Kasumi-1 (cell line): ENCODE results near the gene EYA4.

Experiments
- DNase-seq, 2 experiments: peaks; one replicate each; lab custom pipeline; 2025; lab: John Stamatoyannopoulos, UW

EYA4 gene

GRCh38 chr6:133289733-133290306, 48.7 kb downstream of the EYA4 start:
- DNase-seq: no peak

GRCh38 chr6:133290930-133291329, 49.8 kb downstream of the EYA4 start:
- no peak for DNase-seq

- DNase-seq: no peak
Measured at GRCh38 chr6:133291671-133292070, 50.5 kb downstream of the EYA4 start.

GRCh38 chr6:133297657-133298056, 56.5 kb downstream of the EYA4 start:
- DNase-seq: no peak

- DNase-seq: no peak
Measured at GRCh38 chr6:133298335-133298734, 57.2 kb downstream of the EYA4 start.

GRCh38 chr6:133298801-133299200, 57.6 kb downstream of the EYA4 start:
- DNase-seq: no peak

- DNase-seq: no peak
Measured at GRCh38 chr6:133300896-133301295, 59.7 kb downstream of the EYA4 start.

- no peak for DNase-seq
Measured at GRCh38 chr6:133301835-133302234, 60.7 kb downstream of the EYA4 start.

- no peak for DNase-seq
Measured at GRCh38 chr6:133306931-133307330, 65.8 kb downstream of the EYA4 start.

GRCh38 chr6:133309579-133309978, 68.4 kb downstream of the EYA4 start:
- no peak for DNase-seq

GRCh38 chr6:133312006-133312405, 70.8 kb downstream of the EYA4 start:
- no peak for DNase-seq

- no peak for DNase-seq
Measured at GRCh38 chr6:133313068-133313467, 71.9 kb downstream of the EYA4 start.

- DNase-seq: peak in 1 of 2 experiments; percentile 3
Measured at GRCh38 chr6:133314947-133315346, 73.8 kb downstream of the EYA4 start.

GRCh38 chr6:133315811-133316210, 74.7 kb downstream of the EYA4 start:
- DNase-seq: peak; percentile 1 to 17

- no peak for DNase-seq
Measured at GRCh38 chr6:133317704-133318103, 76.5 kb downstream of the EYA4 start.

GRCh38 chr6:133326584-133326983, 85.4 kb downstream of the EYA4 start:
- DNase-seq: no peak

GRCh38 chr6:133333852-133334251, 92.7 kb downstream of the EYA4 start:
- no peak for DNase-seq

- no peak for DNase-seq
Measured at GRCh38 chr6:133337308-133337707, 96.2 kb downstream of the EYA4 start.

GRCh38 chr6:133339543-133340384, 98.6 kb downstream of the EYA4 start:
- DNase-seq: peak; percentile 6 to 8

- no peak for DNase-seq
Measured at GRCh38 chr6:133340557-133340956, 99.4 kb downstream of the EYA4 start.

- DNase-seq: no peak
Measured at GRCh38 chr6:133341607-133342158, 100.5 kb downstream of the EYA4 start.

GRCh38 chr6:133343220-133343619, 102.1 kb downstream of the EYA4 start:
- no peak for DNase-seq

- DNase-seq: no peak
Measured at GRCh38 chr6:133348846-133349245, 107.7 kb downstream of the EYA4 start.
